HG03135 (cell line): Measurements from ENCODE around the gene RUSF1.
"Not testable (repeated sequence)": the region's sequence is repeated elsewhere in the genome, so short reads cannot be mapped to it uniquely, and the experiment has no call there.

Source experiments
- ATAC-seq: cut with Tn5 transposase; IDR thresholded peaks from one replicate; pipeline ENCODE4 v1.9.1; 2021; ENCODE audit warnings: mild to moderate bottlenecking, moderate library complexity; ENCODE audit not compliant: unreplicated experiment

Gene RUSF1

GRCh38 chr16:31453255-31454204 lies 54.7 kb downstream of the RUSF1 start:
- no peak for ATAC-seq

GRCh38 chr16:31452631-31453106 lies 55.5 kb downstream of the RUSF1 start:
- ATAC-seq, result no peak

- ATAC-seq, result no peak
These were observed 56.4 kb downstream of the RUSF1 start for GRCh38 chr16:31451681-31452351.

GRCh38 chr16:31451201-31451600 lies 57.0 kb downstream of the RUSF1 start:
- ATAC-seq, result no peak

- not testable (repeated sequence) for ATAC-seq
These were observed 62.3 kb downstream of the RUSF1 start for GRCh38 chr16:31445931-31446330.

GRCh38 chr16:31441956-31442355 lies 66.2 kb downstream of the RUSF1 start:
- no peak for ATAC-seq

- ATAC-seq, result no peak
These were observed 67.5 kb downstream of the RUSF1 start for GRCh38 chr16:31440516-31441184.

GRCh38 chr16:31439519-31439918 lies 68.7 kb downstream of the RUSF1 start:
- ATAC-seq, result no peak
